Lung (tissue), 12 donors: ENCODE results near the gene KRTAP4-2. TPM values are rescaled to one million over a fixed set of nuclear protein-coding genes. Genes with fewer than 3 reads are reported as not detected.

Experiments used
- ATAC-seq: fragments of 200-7000 bp; cut with Tn5 transposase; one replicate; pipeline ENCODE4 v1.9.1; 2020; ENCODE audit warnings: moderate number of reproducible peaks; ENCODE audit not compliant: insufficient read depth, low FRiP score
- DNase-seq, 3 donors: peaks; one replicate each; pipeline ENCODE4 v3.0.0-alpha.2; 2013 to 2017
- H3K27ac ChIP-seq, 2 donors: one replicate each; pipeline ENCODE4 v1.5.1; 2013; ENCODE audit warnings: mild to moderate bottlenecking in 2 of 2, moderate library complexity in 2 of 2, control low read depth in 1 of 2, inconsistent platforms in 1 of 2, low read depth in 1 of 2, low read length in 1 of 2
- H3K27me3 ChIP-seq, 3 donors: one replicate each; pipeline ENCODE4 v1.5.1; 2013; ENCODE audit warnings: low read length in 2 of 3; ENCODE audit not compliant: control insufficient read depth in 3 of 3, insufficient read depth in 3 of 3
- H3K36me3 ChIP-seq, 4 donors: one replicate each; pipeline ENCODE4 v1.5.1; 2013; ENCODE audit warnings: low read length in 4 of 4, mild to moderate bottlenecking in 1 of 4, moderate library complexity in 1 of 4; ENCODE audit not compliant: control insufficient read depth in 4 of 4, insufficient read depth in 4 of 4
- H3K4me1 ChIP-seq, 5 donors: one replicate each; pipeline ENCODE4 v1.5.1; 2013; ENCODE audit warnings: low read length in 5 of 5, mild to moderate bottlenecking in 2 of 5, moderate library complexity in 1 of 5; ENCODE audit not compliant: control insufficient read depth in 5 of 5, insufficient read depth in 5 of 5
- H3K4me3 ChIP-seq: one replicate; pipeline ENCODE4 v1.5.1; 2013; ENCODE audit warnings: mild to moderate bottlenecking, control low read depth, moderate library complexity
- H3K9ac ChIP-seq, 2 donors: one replicate each; pipeline ENCODE4 v1.5.1; 2013; ENCODE audit warnings: low read length in 2 of 2, control low read depth in 1 of 2; ENCODE audit not compliant: insufficient read depth in 1 of 2
- H3K9me3 ChIP-seq, 4 donors: one replicate each; pipeline ENCODE4 v1.5.1; 2013; ENCODE audit warnings: low read length in 3 of 4, mild to moderate bottlenecking in 1 of 4, moderate library complexity in 1 of 4; ENCODE audit not compliant: control insufficient read depth in 4 of 4, insufficient read depth in 3 of 4
- CTCF ChIP-seq: IDR thresholded peaks from 2 replicates; pipeline ENCODE4 v1.5.1; 2012; ENCODE audit warnings: mild to moderate bottlenecking; ENCODE audit errors: control extremely low read depth, extremely low read depth
- WGBS, 2 donors: extraction: QIAGEN DNeasy Blood & Tissue Kit; methylation state at CpG; one replicate each; pipeline ENCODE4 v1.1.7; 2013; 5-methylcytosine and 5-hydroxymethylcytosine counted together
- polyA plus RNA-seq, 2 donors: library from polyadenylated mRNA; stranded (reverse); fragments of 200-250 nt; gene quantifications; one replicate each; pipeline ENCODE4 v1.2.1, GENCODE V29; 2013
- total RNA-seq, 2 donors: library from RNA; depleted of rRNA in 1 of 2; stranded (reverse); fragments of >200 nt in 1 of 2; gene quantifications; one replicate each; pipeline ENCODE4 v1.2.1, GENCODE V29; 2014 to 2021
- donor health status: control.
- donor health status: control.
- donor health status: Bipolar disorder and iron deficiency.
- donor health status: healthy.
- donor health status: DM: yes; HTN: yes; CAD: no.

The KRTAP4-2 gene
- total and polyA plus RNA-seq, 4 donors = not detected

GRCh38 chr17:41145261-41145660, 32.8 kb downstream of the KRTAP4-2 start:
- WGBS, 2 donors = 93 to 96% methylated on average over 2 of the region's 2 CpGs
- Histone ChIP-seq H3K27me3 (no peaks in the 10 kb centered on the region), H3K36me3 (no peaks in the 10 kb centered on the region), H3K27ac (no peak overlapping the region), H3K4me1 (no peaks in the 10 kb centered on the region), H3K4me3 (no peak overlapping the region), H3K9ac (no peak overlapping the region), H3K9me3 (peaks cover 0 to 12% (median under 1%) of the 10 kb centered on the region in 4 donors)
- no peak for DNase-seq
- TF ChIP-seq CTCF = no peak
- no peak for ATAC-seq

DNA sequence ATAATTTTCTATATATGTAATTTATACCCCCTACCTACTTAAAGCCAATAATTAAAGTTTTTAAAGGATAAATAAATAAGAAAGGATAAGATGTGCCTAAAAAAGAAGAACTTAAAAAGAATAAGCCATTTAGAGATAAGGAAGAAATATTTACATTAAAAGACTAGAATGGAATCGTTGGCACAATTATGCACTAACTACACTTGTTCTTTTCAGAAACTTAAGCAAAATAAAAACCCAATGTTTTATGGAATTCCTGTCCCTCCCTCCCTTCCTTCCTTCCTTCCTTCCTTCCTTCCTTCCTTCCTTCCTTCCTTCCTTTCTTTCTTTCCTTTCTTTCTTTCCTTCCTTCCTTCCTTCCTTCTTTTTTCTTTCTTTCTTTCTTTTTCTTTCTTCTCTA, 33.2 kb downstream of the KRTAP4-2 start:
- no peak for TF ChIP-seq CTCF
- 66 to 72% methylated on average over 1 of the region's 1 CpG for WGBS, 2 donors
- H3K9ac ChIP-seq = no peak overlapping the region
- no peak for DNase-seq
- no peaks in the 10 kb centered on the region for H3K36me3 ChIP-seq
- no peaks in the 10 kb centered on the region for H3K4me1 ChIP-seq
- ATAC-seq = no peak
- no peak overlapping the region for H3K4me3 ChIP-seq
- H3K27me3 ChIP-seq = no peaks in the 10 kb centered on the region
- peaks cover 0 to 12% (median 3%) of the 10 kb centered on the region in 4 donors for H3K9me3 ChIP-seq
- H3K27ac ChIP-seq = no peak overlapping the region

DNA sequence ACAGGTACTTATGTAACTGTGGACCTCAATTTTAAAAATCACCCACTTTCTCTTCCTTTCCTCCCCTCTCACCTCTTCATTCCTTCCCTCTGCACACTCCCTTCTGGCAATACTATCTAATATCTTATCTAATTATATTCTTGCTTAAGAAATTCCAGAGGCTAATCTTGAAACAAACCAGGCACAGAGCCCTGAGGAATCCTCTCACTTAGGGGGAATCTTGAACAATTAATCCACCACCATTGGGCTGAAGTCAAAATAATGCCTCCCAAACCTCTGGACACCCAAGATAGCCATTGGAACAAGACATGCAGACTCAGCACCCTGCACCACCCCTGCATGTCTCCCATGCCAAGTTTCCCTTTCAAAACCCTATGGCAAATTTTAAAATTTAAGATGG, 36.7 kb downstream of the KRTAP4-2 start:
- peaks cover 0 to 12% (median 4%) of the 10 kb centered on the region in 4 donors for H3K9me3 ChIP-seq
- no peak overlapping the region for H3K9ac ChIP-seq
- TF ChIP-seq CTCF = no peak
- no peak overlapping the region for H3K4me3 ChIP-seq
- DNase-seq (no peak), ATAC-seq (no peak)
- no peaks in the 10 kb centered on the region for H3K36me3 ChIP-seq
- no peak overlapping the region for H3K27ac ChIP-seq
- no peaks in the 10 kb centered on the region for H3K4me1 ChIP-seq
- no peaks in the 10 kb centered on the region for H3K27me3 ChIP-seq
